H1 (cell line): Measurements from ENCODE around the gene RAET1E. TPM values are rescaled to one million over a fixed set of nuclear protein-coding genes. Genes with fewer than 3 reads are reported as not detected.

Source experiments
- CTCF ChIA-PET: fragments of 300-600 bp; sonication (Branson Sonifier 250); formaldehyde crosslinking; loops from one replicate; lab custom pipeline; 2021; ENCODE audit not compliant: partially characterized antibody; lab: Charles Lee
- POLR2A ChIA-PET: fragments of 300-600 bp; sonication (Branson Sonifier 250); formaldehyde crosslinking; loops from one replicate; lab custom pipeline; 2021; ENCODE audit warnings: inconsistent platforms; ENCODE audit not compliant: partially characterized antibody; lab: Charles Lee
- DNase-seq, 2 experiments: peaks; one replicate each; pipeline versions ENCODE4 v3.0.0 to v3.0.0-alpha.2; 2010 to 2022; ENCODE audit warnings: low spot score in 2 of 2, low read depth in 1 of 2, mixed read lengths in 1 of 2
- FAIRE-seq: peaks from 2 replicates; lab custom pipeline; 2011; peaks lifted over from hg19 to GRCh38; lab: Jason Lieb, UNC
- H2AFZ ChIP-seq: 2 replicates; pipeline ENCODE4 v1.8.1; 2012; ENCODE audit warnings: low read length, inconsistent platforms
- H2AK5ac ChIP-seq: 2 replicates; pipeline ENCODE4 v1.6.1; 2013; ENCODE audit warnings: low read depth, low read length
- H2BK120ac ChIP-seq: replicated peaks from 2 replicates; pipeline ENCODE3; 2013; ENCODE audit warnings: low read depth, low read length, inconsistent platforms
- H2BK12ac ChIP-seq: 2 replicates; pipeline ENCODE4 v1.6.1; 2013; ENCODE audit warnings: low read depth, low read length
- H2BK15ac ChIP-seq: 2 replicates; pipeline ENCODE4 v1.6.1; 2013; ENCODE audit warnings: low read length
- H2BK20ac ChIP-seq: 2 replicates; pipeline ENCODE4 v1.6.1; 2013; ENCODE audit warnings: low read length
- H2BK5ac ChIP-seq: 2 replicates; pipeline ENCODE4 v1.6.1; 2013; ENCODE audit warnings: low read depth, low read length
- H3K14ac ChIP-seq: 2 replicates; pipeline ENCODE4 v1.6.1; 2013; ENCODE audit warnings: inconsistent platforms; ENCODE audit not compliant: insufficient read length
- H3K18ac ChIP-seq: 2 replicates; pipeline ENCODE4 v1.6.1; 2013; ENCODE audit warnings: low read length; ENCODE audit errors: extremely low read depth
- H3K23ac ChIP-seq: 2 replicates; pipeline ENCODE4 v1.6.1; 2013; ENCODE audit warnings: inconsistent platforms; ENCODE audit not compliant: insufficient read length
- H3K23me2 ChIP-seq: 2 replicates; pipeline ENCODE4 v1.6.1; 2013; ENCODE audit warnings: low read depth, low read length
- H3K27ac ChIP-seq: 2 replicates; pipeline ENCODE4 v1.6.1; 2011; ENCODE audit warnings: low read depth, low read length, inconsistent platforms
- H3K27me3 ChIP-seq, 4 experiments: replicated peaks in 1 of 4; 1 replicate in 1 of 4; 2 replicates in 3 of 4; pipeline versions ENCODE4 v1.6.1 to v1.8.1; 2011 to 2013; ENCODE audit warnings: low read length in 3 of 4, mild to moderate bottlenecking in 3 of 4, inconsistent platforms in 2 of 4, mixed read lengths in 2 of 4, moderate library complexity in 1 of 4; ENCODE audit not compliant: control insufficient read depth in 3 of 4, insufficient read depth in 3 of 4; ENCODE audit errors: extremely low read depth in 1 of 4
- H3K36me3 ChIP-seq, 4 experiments: 2 replicates each; pipeline versions ENCODE4 v1.6.1 to v1.8.1; 2011 to 2013; ENCODE audit warnings: mild to moderate bottlenecking in 4 of 4, low read length in 3 of 4, moderate library complexity in 2 of 4, control low read depth in 1 of 4, inconsistent platforms in 1 of 4; ENCODE audit not compliant: insufficient read depth in 4 of 4, control insufficient read depth in 2 of 4
- H3K4ac ChIP-seq: replicated peaks from 2 replicates; pipeline ENCODE3; 2013; ENCODE audit warnings: low read length, low read depth, mixed read lengths, inconsistent platforms; ENCODE audit not compliant: insufficient read length
- H3K4me1 ChIP-seq, 4 experiments: replicated peaks in 1 of 4; 1 replicate in 1 of 4; 2 replicates in 3 of 4; pipeline versions ENCODE4 v1.6.1 to v1.8.1; 2011 to 2013; ENCODE audit warnings: low read length in 3 of 4, inconsistent platforms in 2 of 4, mixed read lengths in 1 of 4; ENCODE audit not compliant: insufficient read depth in 4 of 4, control insufficient read depth in 3 of 4
- H3K4me2 ChIP-seq, 2 experiments: 2 replicates each; pipeline versions ENCODE4 v1.6.1 to v1.8.1; 2011 to 2013; ENCODE audit warnings: low read depth in 2 of 2, low read length in 2 of 2, control low read depth in 1 of 2, inconsistent platforms in 1 of 2, mild to moderate bottlenecking in 1 of 2; ENCODE audit not compliant: insufficient read depth in 1 of 2
- H3K4me3 ChIP-seq, 4 experiments: fragments of 200-600, 300-600 bp in 1 of 4; sonication (generic), shearing (Covaris generic), sonication (Bioruptor Twin) in 1 of 4; 2 replicates each; pipeline versions ENCODE4 v1.5.1 to v1.8.1; 2011 to 2016; ENCODE audit warnings: low read length in 4 of 4, low read depth in 3 of 4, control low read depth in 2 of 4, inconsistent platforms in 2 of 4, mild to moderate bottlenecking in 2 of 4, mixed read lengths in 1 of 4, moderate library complexity in 1 of 4; ENCODE audit not compliant: insufficient read depth in 2 of 4; ENCODE audit errors: extremely low read depth in 1 of 4
- H3K56ac ChIP-seq: replicated peaks from 2 replicates; pipeline ENCODE3; 2013; ENCODE audit warnings: low read depth, mild to moderate bottlenecking, mixed read lengths, low read length, inconsistent platforms; ENCODE audit not compliant: insufficient read length
- H3K79me1 ChIP-seq: 2 replicates; pipeline ENCODE4 v1.6.1; 2013; ENCODE audit warnings: low read depth, low read length, control low read depth
- H3K79me2 ChIP-seq, 2 experiments: 2 replicates each; pipeline versions ENCODE4 v1.6.1 to v1.8.1; 2012 to 2013; ENCODE audit warnings: low read length in 2 of 2, mild to moderate bottlenecking in 2 of 2, inconsistent platforms in 1 of 2; ENCODE audit not compliant: insufficient read depth in 2 of 2, control insufficient read depth in 1 of 2
- H3K9ac ChIP-seq, 4 experiments: replicated peaks in 1 of 4; 1 replicate in 1 of 4; 2 replicates in 3 of 4; pipeline versions ENCODE4 v1.6.1 to v1.8.1; 2011 to 2013; ENCODE audit warnings: low read depth in 3 of 4, low read length in 3 of 4, control low read depth in 2 of 4, mild to moderate bottlenecking in 2 of 4, moderate library complexity in 2 of 4, inconsistent platforms in 1 of 4; ENCODE audit errors: extremely low read depth in 1 of 4
- H3K9me3 ChIP-seq, 2 experiments: 2 replicates each; pipeline versions ENCODE4 v1.6.1 to v1.8.1; 2012 to 2013; ENCODE audit warnings: mild to moderate bottlenecking in 2 of 2, moderate library complexity in 2 of 2, control low read depth in 1 of 2, inconsistent platforms in 1 of 2, low read depth in 1 of 2, low read length in 1 of 2, mixed read lengths in 1 of 2; ENCODE audit not compliant: insufficient read depth in 2 of 2
- H4K20me1 ChIP-seq, 2 experiments: replicated peaks in 1 of 2; 2 replicates each; pipeline versions ENCODE3 to v1.8.1; 2011 to 2013; ENCODE audit warnings: inconsistent platforms in 2 of 2, low read length in 2 of 2, mild to moderate bottlenecking in 1 of 2; ENCODE audit not compliant: insufficient read depth in 2 of 2, control insufficient read depth in 1 of 2
- H4K5ac ChIP-seq: 2 replicates; pipeline ENCODE4 v1.6.1; 2013; ENCODE audit warnings: low read length, low read depth, mixed read lengths, inconsistent platforms; ENCODE audit not compliant: insufficient read length
- H4K8ac ChIP-seq: 2 replicates; pipeline ENCODE4 v1.8.0; 2013; ENCODE audit warnings: mild to moderate bottlenecking, moderate library complexity, low read length, inconsistent platforms; ENCODE audit not compliant: insufficient read depth; ENCODE audit errors: extremely low read depth
- H4K91ac ChIP-seq: replicated peaks from 2 replicates; pipeline ENCODE3; 2013; ENCODE audit warnings: low read length, mixed read lengths, inconsistent platforms; ENCODE audit not compliant: insufficient read length
- ASH2L ChIP-seq: fragments of 200-600, 300-600 bp; sonication (generic); IDR thresholded peaks from one replicate; pipeline ENCODE4 v1.7.1; 2017; ENCODE audit warnings: low read length
- BCL11A ChIP-seq, 2 experiments: IDR thresholded peaks; one replicate each; pipeline ENCODE4 v1.6.1; 2011; ENCODE audit warnings: low read depth in 2 of 2, low read length in 2 of 2, mild to moderate bottlenecking in 2 of 2
- CBX5 ChIP-seq: fragments of 300-800, 300-1000 bp; sonication (generic); IDR thresholded peaks from 2 replicates; pipeline ENCODE4 v1.7.1; 2016; ENCODE audit warnings: antibody characterized with exemption, low read length, low read depth
- CTBP2 ChIP-seq: IDR thresholded peaks from 2 replicates; pipeline ENCODE4 v1.7.0; 2011; ENCODE audit warnings: borderline replicate concordance, mild to moderate bottlenecking, moderate library complexity, mixed read lengths, low read length; ENCODE audit not compliant: insufficient read depth, insufficient read length
- EZH2 ChIP-seq: fragments of 200-600 bp; sonication (generic); IDR thresholded peaks from 2 replicates; pipeline ENCODE4 v1.7.1; 2012; ENCODE audit warnings: low read depth, mild to moderate bottlenecking, moderate library complexity, low read length, inconsistent platforms; ENCODE audit not compliant: severe bottlenecking
- GABPA ChIP-seq: IDR thresholded peaks from 2 replicates; pipeline ENCODE4 v1.6.1; 2011; ENCODE audit warnings: mild to moderate bottlenecking, low read length, moderate library complexity, borderline replicate concordance; ENCODE audit not compliant: insufficient read depth
- KDM1A ChIP-seq: fragments of 200-600, 300-600 bp; sonication (generic); IDR thresholded peaks from 2 replicates; pipeline ENCODE4 v1.7.1; 2016; ENCODE audit warnings: mild to moderate bottlenecking, low read length, borderline replicate concordance
- KDM4A ChIP-seq: IDR thresholded peaks from one replicate; pipeline ENCODE4 v1.7.1; 2012; ENCODE audit warnings: low read depth, mild to moderate bottlenecking, moderate library complexity, low read length, inconsistent platforms; ENCODE audit not compliant: severe bottlenecking
- POLR2AphosphoS5 ChIP-seq: IDR thresholded peaks from 2 replicates; pipeline ENCODE4 v1.6.1; 2011; ENCODE audit warnings: low read depth, low read length
- RNF2 ChIP-seq: fragments of 200-900, 300-1000 bp; sonication (generic); IDR thresholded peaks from 2 replicates; pipeline ENCODE4 v1.7.1; 2016; ENCODE audit warnings: borderline replicate concordance, low read depth, mild to moderate bottlenecking, antibody characterized with exemption, low read length; ENCODE audit not compliant: poor library complexity, severe bottlenecking; ENCODE audit errors: missing control alignments
- SIN3A ChIP-seq, 2 experiments: IDR thresholded peaks in 1 of 2; conservative IDR thresholded peaks in 1 of 2; 2 replicates each; pipeline ENCODE4 v1.6.1; 2011 to 2012; ENCODE audit warnings: low read length in 2 of 2, improper control_type of control experiment in 1 of 2, low read depth in 1 of 2, mild to moderate bottlenecking in 1 of 2
- SIX5 ChIP-seq: IDR thresholded peaks from 2 replicates; pipeline ENCODE4 v1.6.1; 2011; ENCODE audit warnings: mild to moderate bottlenecking, low read depth, low read length
- SP4 ChIP-seq: IDR thresholded peaks from 2 replicates; pipeline ENCODE4 v1.6.1; 2012; ENCODE audit warnings: low read length, inconsistent platforms
- ZNF274 ChIP-seq: IDR thresholded peaks from 2 replicates; pipeline ENCODE4 v1.7.0; 2012; ENCODE audit warnings: low read length, borderline replicate concordance; ENCODE audit errors: extremely low read depth
- WGBS, 2 experiments: shearing (Covaris generic) in 1 of 2; methylation state at CpG; one replicate each; pipeline versions ENCODE4 v1.1.6 to v1.1.7; 2013 to 2015; ENCODE audit warnings: low lambda C conversion rate in 2 of 2, mixed read lengths in 2 of 2, inconsistent platforms in 1 of 2, low coverage in 1 of 2, missing lambda C conversion rate in 1 of 2; ENCODE audit not compliant: insufficient replicate concordance in 2 of 2, insufficient coverage in 1 of 2, insufficient read length in 1 of 2; ENCODE audit errors: extremely low coverage in 1 of 2, missing lambda C conversion rate in 1 of 2; 5-methylcytosine and 5-hydroxymethylcytosine counted together
- polyA plus RNA-seq, 7 experiments: library from polyadenylated mRNA; depleted of rRNA in 3 of 7; stranded (reverse) in 5 of 7; unstranded in 2 of 7; fragments of >200 nt in 5 of 7; fragments of 200-250 nt in 2 of 7; gene quantifications; 1 replicate in 5 of 7; 2 replicates in 1 of 7; 4 replicates in 1 of 7; pipeline versions ENCODE4 v1.2.1 to v1.2.3, GENCODE V29; 2011 to 2013; ENCODE audit warnings: missing spikeins in 2 of 7, mixed read lengths in 2 of 7
- total RNA-seq: library from RNA; stranded (reverse); fragmentation: NEBNext Ultra II Directional; extraction: Animal tissue kit (Norgen Biotek cat#: 25700); gene quantifications from 2 replicates; pipeline ENCODE4 v1.2.1, GENCODE V29; 2021

Gene RAET1E
- total and polyA plus RNA-seq, 2 of the 8 experiments (the other 6 are each of a cell fraction or from before 2014, with no cell fraction given): not detected

DNA sequence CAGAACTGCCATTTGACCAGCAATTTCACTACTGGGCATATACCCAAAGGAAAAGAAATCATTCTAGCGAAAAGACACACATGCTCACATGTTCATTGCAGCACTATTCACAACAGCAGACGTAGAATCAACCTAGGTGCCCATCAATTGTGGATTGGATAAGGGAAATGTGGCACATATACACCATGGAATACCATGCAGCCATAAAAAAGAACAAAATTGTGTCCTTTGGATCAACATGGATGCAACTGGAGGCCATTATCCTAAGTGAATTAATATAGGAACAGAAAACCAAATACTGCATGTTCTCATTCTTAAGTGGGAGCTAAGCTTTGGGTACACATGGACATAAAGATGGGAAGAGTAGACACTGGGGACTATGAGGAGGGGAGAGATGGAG lies 16.1 kb downstream of the RAET1E start:
- Histone ChIP-seq H2BK12ac (no peak overlapping the region), H3K4ac (no peak overlapping the region), H3K23me2 (no peaks in the 10 kb centered on the region), H2BK20ac (no peak overlapping the region), H2AFZ (no peak overlapping the region), H4K5ac (no peak overlapping the region), H3K23ac (no peak overlapping the region), H3K36me3 (no peaks in the 10 kb centered on the region), H3K4me1 (no peaks in the 10 kb centered on the region; a peak in 1 of 7 replicates), H3K56ac (no peak overlapping the region), H3K27ac (no peak overlapping the region), H2BK15ac (no peak overlapping the region), H3K9me3 (no peaks in the 10 kb centered on the region), H4K20me1 (no peaks in the 10 kb centered on the region), H3K14ac (no peak overlapping the region), H3K18ac (no peak overlapping the region), H3K79me1 (no peaks in the 10 kb centered on the region), H3K79me2 (no peaks in the 10 kb centered on the region), H2BK5ac (no peak overlapping the region), H3K4me2 (no peak overlapping the region), H3K9ac (no peak overlapping the region), H4K91ac (no peak overlapping the region), H3K4me3 (no peak overlapping the region), H4K8ac (no peak overlapping the region), H3K27me3 (peaks cover 0 to 3% (median 0%) of the 10 kb centered on the region in 4 experiments; a peak in 3 of 7 replicates), H2AK5ac (no peak overlapping the region), H2BK120ac (no peak overlapping the region)
- DNase-seq (no peak), FAIRE-seq (no peak)
- 88% methylated on average over 2 of the region's 2 CpGs; no CpG with 5 or more reads in 1 of the 2 experiments for WGBS, 2 experiments
- CTCF ChIA-PET: interaction anchor here (1.1 to 3.5 kb wide), 3 partner anchors 17 to 47 kb away, joined by 3 to 11 read pairs (median 5); no protein-coding TSS in a partner anchor
- POLR2A ChIA-PET: no interaction called here
- TF ChIP-seq SIN3A (conservative IDR thresholded peaks at IDR 0.05 in 1 of 2, IDR thresholded peaks at IDR 0.05 in 1 of 2; ENCODE audit: low read depth in 1 of 2, low read length in 2 of 2) (no peak), CTBP2 (no peak), SIX5 (no peak), EZH2 (no peak), ASH2L (no peak), POLR2AphosphoS5 (no peak), BCL11A (IDR thresholded peaks at IDR 0.05; ENCODE audit: low read depth in 2 of 2, low read length in 2 of 2) (no peak), SP4 (no peak), GABPA (no peak), KDM1A (no peak), ZNF274 (no peak), CBX5 (no peak), KDM4A (no peak), RNF2 (no peak)
